Measurements from ENCODE around the gene PASK.

PASK gene

DNA sequence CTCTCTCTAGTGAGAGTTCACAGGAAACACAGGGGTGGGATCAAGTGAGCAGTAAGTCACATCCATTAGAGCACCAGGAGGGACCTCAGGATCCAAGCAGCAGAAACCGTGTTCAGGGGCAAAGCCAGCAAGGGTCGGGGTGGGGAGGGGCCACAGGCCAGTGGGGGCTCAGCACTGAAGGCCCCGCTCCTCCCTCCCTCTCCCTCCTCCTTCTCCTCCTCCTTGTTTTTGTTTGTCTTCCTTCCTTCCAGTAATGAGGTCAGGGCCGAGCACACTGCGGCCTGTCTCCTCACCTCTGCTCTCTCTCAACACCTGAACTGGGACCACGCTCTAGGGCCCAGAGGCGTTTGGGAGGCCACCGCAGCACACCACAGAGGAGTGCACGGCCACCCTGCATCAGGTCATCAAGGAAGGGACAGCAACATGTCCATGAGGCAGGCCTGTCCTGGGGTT, 68.1 kb downstream of the PASK start:
- DNase-seq (ENCODE audit: low read depth): no peak

DNA sequence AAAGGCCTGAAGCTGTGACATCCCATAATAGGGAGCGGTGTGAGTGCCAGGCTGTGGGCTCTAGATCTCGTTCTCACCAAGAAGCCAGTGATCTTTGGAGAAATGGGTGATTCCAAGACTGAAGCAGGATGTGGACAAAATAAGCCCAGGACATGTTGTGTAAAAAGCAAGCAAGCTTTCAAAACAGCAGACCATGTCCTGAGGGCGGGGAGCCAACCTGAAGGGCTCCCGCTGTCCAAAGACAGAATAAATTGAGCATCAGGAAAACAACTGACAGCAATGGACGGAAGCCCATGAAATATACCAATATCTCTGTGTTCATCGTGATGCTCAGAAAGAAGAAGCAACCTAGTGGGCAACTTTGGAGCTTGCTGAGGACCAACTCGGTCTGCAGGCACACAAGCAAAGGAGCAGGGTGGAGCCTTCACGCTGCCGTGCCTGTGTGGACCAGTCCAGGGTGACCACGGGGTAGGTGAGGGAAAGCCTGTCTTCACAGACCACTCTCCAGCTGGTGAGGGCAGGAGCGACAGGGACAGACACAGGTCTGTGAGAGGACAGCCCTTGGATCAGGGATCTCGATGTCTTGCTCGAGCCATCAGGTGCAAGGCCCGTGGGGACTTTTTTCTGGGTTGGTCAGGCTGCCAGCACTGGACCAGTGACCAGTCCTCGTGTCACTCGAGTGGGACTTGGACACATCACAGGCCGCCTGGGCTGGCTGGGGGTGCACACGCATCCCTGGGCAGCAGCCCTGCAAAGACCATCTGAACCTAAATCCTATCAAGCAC, 68.7 kb downstream of the PASK start:
- no peak for DNase-seq (ENCODE audit: low read depth)

DNA sequence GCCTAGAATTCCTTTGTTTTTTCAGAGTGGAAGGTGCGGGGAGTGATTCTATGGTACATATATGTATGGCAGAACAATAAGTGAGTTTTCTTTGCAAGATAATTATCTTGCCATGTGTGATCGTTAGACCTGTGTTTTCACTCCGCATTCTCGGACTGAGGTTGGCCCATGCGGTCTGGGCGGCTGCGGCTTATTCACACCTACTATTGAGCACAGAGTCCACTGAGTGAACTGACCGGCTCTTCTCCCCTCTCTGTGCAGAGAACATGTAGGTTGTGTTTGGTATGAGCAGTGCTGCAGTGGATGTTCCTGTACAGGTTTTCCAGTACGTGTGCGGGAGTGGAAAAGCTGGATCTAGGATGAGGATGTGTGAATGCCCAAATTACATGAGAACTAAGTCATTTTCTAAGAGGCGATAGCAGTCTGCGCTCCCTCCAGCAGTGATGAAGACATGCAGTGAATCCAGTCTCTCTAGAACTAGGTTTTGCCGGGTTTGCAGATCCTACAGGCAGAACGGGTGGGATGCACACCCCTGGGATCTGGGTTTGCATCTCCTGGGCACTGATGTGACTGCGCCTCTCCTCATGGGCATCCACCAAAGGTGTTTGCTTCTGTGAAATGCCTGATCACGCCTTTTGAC, 74.3 kb downstream of the PASK start:
- no peak for DNase-seq (ENCODE audit: low read depth)

DNA sequence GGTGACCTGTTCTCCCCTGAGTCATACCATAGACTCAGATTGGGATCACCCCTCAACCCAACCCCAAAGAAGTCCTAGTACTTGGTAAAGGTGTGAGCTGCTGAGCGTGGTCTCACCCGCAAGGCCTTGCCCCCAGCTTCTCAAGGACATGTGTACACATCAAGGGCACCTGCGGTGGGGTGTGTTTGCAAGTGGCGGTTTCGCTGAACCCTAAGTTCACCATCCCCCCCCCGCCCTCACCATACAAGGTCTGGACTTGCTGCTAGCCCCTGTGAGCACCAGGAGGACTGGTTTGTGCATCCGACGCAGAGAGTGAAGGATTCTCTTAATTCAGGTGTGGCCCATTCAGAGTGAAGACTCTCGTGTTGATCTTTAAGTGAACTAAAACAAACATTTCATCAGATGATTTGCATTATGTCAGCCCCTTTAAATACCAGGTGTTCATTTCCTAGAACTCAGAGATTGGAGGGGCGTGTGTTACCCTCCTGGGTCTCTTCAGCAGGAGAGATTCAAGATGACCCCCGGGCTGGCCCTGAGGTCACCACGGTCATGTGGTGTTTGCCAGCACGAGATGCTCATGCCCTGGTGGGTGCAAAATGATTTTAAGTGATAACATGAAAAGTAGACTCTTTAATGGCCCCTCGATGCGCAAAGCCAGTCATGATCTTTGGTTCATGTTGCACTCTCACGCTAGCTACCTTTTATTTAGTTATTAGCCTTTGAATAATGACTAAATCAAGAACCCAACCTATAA, 75.0 kb downstream of the PASK start:
- no peak for DNase-seq (ENCODE audit: low read depth)

DNA sequence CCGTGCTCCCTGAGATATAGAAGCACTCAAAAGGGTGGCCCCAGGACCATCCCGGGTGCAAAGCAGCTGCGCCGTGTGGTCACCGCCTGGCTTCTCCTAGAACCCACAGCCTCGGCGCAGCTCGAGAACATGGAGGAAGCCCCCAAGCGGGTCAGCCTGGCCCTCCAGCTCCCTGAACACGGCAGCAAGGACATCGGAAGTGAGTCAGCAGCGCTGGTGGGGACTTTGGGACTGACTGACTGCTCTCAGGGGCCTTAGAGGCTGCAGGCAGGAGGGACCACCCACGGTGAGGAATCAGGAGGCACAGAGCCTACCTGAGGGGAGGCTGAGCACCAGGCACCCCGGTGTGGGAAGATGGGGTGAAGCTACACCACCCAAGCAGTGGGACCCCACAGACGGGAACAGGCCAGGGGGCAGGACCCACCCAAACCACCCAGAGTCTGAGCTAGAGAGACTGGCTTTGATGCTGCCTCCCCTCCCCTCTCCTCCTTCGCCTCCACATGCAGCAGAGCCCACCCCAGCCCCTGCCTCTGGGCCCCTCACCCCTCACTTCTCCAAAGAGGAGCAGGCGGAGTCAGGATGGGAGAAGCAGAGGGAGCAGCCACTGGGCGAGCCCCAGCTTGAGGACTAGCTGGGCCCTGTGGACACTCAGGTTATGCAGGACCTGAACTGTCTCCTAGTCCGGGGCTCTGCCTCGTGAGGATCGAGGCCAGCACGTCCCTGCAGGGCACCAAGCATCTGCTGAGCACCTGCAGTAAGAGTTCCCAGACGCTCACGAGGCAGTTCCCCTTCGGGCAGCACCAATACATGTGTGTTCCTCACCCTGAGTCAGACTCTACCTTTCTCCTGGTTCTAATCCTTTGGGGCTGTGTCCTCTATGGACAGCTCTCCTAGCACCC, 75.9 kb downstream of the PASK start:
- DNase-seq (ENCODE audit: low read depth): no peak

DNA sequence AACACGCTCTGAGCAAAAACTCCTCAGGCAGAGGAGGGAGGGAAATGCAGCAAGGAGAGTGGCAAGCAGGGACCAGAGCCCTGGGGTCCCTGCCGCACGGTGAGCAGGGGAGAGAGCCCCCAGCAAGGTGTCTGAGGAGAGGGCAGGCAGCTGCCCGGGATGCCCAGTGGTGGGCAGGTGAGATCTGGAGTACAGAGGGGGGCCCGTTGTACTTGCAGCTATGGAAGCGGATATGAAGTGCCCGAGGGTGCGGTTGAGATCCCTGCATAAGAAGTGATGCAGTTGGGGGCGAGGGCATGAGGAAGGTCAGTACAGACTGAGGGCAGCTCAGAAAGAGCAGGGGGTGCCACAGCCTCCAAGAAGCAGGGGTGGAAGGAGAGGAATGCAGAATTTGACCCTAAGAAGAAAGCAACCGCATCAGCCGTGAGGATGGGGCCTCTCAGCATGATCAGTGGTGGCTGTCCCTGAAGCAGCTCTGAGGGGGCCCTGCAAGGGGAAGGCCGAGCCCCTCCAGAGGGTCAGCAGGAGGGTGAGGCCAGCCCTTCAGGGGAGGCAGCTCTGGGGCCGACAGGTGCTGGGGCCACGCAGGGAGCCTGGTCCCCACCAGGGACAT, 76.6 kb downstream of the PASK start:
- DNase-seq (ENCODE audit: low read depth): no peak

DNA sequence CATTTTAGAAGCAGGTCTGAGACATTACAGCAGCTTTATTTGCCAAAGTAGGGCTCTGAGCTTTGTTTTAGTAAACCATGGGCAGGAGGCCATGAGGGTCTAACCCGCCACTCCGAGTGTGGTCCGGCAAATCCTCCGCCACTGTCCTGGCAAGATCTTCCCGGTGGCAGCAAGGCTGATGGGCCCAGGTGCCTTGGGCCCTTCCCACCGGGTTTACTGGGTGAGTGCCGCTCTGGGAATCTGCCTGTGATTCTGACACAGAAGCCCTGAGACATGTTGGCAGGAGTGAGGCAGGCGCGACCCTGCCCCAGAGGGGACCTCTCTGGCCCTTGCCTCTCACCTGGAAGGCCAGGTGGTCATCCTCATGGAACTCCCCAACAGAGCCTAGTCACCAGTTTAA, 77.1 kb downstream of the PASK start:
- DNase-seq (ENCODE audit: low read depth): no peak

DNA sequence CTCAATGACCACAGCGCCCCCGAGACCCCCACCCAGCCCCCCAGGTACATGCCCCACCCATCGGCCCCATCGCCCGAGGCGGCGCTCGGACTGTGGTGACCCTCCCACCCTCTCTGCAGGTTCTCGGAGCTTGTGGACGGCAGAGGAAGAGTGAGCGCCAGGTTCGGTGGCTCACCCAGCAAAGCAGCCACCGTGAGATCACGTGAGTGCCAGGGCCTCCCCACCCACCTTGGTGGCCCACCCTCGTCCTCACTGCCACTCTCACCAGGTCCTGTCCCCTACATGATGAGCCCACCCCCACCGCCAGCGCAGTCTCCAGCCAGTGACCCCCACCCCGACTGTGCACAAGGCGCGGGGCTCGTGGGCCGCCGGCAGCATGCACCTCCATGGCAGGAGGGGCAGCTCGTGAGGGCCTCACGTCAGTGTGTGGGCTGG, 77.6 kb downstream of the PASK start:
- no peak for DNase-seq (ENCODE audit: low read depth)

DNA sequence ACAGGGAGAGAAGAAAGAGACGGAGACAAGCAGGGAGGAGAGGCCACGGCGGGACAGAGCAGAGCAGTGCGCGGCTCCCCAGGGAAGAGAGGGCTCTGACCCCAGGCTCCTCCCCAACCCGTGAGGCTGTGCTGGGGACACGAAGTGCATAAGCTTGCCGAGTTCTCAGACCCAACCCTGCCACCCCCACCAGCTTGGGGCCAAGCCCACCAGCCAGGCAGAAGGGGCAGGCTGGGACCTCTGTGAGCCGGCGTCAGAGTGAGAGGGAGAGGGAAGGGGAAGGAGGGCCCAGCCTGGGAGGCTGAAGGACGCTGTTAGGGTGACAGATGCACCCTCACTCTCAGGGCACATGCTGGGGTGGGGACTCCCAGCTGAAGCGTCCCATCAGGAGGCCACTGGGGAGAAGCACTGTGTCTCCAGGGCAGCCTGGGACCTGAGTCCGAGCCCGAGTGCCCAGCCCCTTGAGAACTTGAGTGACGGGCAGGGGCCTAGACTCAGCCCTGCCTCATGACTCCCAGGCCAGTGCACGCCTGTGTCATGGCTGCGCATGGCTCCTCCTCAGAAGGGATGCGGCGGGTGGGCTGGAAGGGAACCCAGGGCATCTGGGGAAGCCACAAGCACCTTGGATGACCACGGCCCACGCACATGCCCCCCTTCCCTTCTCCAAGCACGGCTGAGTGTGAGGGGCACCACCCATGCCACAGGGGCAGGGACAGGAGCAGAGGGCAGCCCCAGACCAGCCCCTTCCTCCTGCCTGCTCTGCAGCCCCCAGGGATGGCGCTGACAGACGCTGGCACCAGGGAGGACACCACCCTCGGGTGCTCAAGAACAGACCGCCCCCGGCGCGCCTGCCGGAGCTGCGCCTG, 78.2 kb downstream of the PASK start:
- DNase-seq (ENCODE audit: low read depth): no peak

DNA sequence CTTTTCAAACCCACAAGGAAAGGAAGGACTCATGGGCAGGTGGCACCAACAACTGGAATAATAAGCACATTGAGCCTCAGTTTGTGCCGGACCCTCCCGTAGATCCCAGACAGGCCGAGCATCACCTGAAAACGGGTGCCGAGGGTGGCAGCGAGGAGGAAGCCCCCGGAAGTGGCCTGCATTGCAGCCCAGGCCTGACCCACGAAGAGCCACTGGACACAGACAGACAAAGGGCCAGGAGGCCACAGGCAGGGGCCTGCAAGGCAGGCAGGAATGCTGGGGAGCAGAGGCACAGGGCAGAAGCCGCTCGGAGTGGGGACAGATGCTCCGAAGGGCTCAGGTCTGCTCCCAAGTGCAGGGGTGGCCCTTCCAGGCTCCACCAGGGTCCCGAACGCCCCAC, 78.9 kb downstream of the PASK start:
- DNase-seq (ENCODE audit: low read depth): no peak

DNA sequence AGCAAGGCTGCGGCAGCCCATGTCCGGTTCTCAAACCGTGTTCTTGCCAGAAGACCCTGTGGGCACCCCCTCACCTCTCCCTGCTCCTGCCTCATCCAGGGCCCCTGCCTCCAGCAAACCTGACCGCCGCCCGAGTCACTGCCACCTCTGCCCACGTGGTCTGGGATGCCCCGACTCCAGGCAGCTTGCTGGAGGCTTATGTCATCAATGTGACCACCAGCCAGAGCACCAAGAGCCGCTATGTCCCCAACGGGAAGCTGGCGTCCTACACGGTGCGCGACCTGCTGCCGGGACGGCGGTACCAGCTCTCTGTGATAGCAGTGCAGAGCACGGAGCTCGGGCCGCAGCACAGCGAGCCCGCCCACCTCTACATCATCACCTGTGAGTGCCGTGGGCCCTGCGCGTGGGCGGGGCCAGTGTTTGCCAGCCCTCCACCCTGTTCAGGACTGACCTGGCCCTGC, 79.4 kb downstream of the PASK start:
- DNase-seq (ENCODE audit: low read depth): no peak

DNA sequence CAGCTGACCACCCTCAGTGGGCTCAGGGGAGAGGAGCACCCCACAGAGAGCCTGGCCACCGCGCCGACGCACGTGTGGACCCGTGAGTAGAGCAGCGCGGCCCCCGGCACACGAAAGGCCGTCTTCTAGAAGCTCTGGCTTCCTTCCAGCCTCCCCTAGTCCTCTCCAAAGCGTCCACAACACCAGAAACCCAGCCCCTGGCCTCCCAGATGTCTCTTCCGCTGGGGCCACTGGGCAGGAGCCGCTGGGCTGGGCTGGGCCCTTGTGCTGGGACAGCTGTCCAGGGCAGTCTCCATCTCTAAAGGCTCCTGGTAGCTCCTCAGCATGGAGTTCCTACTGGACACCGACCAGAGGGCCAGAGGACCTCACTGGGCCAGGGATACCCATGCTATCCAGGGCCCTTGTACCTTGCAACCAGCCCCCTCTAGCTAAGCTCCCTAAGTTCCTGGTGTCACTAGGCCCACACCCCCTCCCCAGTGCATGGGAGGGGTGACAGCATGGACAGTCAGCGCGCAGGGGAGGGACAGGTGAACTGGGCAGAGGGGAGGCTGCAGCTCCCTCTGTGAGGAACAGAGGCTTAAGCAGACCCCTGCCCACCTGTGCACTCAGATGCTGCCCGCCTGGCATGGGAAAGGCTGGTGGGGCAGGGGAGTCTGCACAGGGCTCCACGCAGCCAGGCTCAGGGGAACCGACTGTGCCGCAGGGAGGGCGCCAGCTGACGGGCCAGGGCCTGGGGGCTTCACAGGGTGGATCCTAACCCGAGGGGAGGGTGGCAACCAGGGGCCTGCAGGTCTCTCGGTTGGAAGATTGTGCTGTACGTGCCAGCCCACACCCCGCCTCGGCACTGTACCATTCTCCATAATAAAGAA, 80.1 kb downstream of the PASK start:
- no peak for DNase-seq (ENCODE audit: low read depth)

DNA sequence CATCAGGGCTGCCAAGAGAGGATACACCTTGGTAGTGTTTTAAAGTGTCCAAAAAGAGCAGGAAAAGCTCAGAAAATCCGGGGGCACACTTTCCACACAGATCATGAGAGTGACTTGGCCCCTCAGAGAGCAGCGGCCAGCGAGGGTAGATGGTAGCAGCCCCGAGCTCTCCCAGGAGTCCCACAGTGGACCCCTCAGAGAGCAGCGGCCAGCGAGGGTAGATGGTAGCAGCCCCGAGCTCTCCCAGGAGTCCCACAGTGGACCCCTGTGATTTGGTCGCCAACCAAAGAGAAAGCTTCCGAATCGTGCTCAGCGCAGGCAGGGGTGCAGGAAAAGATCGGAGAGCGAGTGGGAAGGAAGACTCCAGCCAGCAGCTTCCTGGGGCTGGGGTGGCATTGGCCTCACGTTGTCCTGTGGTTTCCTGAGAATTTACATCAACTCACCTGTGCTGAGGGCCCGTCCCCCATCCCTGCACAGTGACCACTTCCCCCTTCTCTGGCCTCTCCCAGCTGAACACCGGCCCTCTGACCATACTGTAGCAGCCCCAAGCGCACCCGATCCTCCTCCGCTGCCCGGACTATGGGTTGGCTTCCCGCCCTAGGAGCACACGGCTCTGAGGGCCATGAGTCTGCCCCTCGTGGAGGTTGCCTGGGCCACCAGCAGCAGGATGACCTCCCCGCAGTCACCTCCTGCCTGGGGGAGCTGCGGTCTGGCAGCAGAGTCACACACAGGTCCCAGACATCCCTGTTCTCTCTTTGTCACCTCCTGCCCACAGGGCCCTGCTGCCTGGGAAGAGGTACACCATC, 80.9 kb downstream of the PASK start:
- no peak for DNase-seq (ENCODE audit: low read depth)

DNA sequence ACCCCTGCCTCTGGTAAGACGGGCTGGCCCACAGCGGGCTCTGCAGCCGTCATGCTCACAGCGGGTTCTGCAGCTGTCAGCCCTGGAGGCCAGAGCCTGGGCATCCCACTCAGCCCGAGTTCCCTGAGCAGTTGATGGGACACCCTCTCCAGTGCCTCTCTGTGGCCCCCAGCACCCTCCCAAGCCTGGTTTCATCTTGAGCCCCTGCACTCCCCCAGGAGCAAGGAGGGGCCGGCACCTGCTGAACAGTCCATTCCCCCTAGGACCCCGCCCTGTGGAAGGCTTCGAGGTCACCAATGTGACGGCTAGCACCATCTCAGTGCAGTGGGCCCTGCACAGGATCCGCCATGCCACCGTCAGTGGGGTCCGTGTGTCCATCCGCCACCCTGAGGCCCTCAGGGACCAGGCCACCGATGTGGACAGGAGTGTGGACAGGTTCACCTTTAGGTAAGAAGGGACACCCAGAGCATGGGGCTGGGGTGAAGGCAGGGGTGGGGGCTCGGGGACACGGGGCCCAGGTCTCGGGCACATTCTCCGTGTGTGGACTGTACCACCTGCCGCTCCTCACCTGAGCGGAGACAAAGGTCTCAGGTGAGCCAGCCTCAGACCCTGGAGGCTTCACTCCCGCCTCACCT, 81.7 kb downstream of the PASK start:
- no peak for DNase-seq (ENCODE audit: low read depth)

DNA sequence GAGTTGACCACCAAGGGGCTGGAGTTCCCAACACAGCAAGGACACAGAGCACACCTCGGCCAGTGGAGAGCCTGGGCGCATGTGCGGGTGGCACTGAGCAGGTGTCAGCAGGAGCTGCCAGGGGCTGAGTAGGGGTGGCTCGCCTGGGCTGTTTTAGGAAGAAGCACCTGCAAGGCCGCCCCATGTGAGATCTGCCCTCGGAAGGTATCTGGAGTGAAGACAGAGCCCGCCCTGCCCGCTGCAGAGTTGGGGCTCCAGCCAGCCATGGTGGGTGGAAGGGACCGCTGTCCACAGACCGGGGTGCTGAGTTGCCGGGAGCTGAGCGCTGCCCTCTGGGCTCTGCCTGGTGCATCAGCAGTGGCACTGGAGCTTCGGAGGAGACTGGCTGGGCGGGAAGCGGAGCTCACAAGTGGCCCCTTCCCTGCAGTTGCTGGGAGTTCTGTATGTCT, 82.4 kb downstream of the PASK start:
- DNase-seq (ENCODE audit: low read depth): no peak

DNA sequence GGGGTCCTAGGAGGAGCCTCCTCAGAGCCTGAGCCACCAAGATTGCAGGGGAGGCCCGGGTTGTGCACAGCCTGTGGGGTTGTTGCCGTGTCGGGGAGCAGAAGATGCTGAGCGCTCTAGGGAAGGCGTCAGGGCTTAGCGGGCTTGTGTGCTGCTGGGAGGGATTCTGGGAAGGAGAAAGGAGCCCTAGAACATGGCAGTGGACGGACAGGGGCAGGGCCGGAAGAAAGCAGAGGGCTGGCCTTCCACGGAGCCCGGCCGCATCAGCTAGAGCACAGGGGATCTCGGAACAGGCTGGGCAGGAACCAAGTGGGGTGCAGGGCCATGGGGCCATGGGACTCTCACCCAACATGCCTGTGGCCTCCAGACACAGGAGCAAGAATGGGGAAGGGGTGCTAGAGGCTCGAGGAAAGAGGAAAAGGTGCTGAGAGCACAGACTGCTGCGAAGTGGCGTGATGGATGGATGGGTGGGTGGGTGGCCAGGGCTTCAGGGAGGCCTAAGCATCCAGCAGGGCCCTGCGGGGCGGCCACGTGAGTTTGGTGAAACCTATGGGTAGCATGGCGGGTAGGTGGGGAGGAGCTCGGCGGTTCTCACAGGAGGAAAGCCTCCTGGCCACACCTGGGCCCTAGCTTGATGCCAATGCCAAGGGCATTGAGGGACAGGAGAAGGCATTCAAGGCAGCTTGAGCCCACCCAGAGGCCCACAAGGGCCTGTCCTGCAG, 82.9 kb downstream of the PASK start:
- no peak for DNase-seq (ENCODE audit: low read depth)

DNA sequence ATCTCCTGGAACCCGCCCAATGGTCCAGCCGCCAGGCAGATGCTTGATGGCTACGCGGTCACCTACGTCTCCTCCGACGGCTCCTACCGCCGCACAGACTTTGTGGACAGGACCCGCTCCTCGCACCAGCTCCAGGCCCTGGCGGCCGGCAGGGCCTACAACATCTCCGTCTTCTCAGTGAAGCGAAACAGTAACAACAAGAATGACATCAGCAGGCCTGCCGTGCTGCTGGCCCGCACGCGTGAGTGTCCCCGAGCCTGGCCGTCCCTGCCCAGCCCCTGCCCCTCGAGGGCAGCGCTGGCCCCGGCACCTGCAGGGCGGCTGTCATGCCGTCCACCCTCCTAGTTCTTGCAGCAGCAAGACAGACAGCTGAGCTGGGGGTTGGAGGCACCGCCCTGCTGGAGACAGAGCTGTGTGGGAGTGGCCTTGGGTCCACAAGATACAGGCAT, 83.9 kb downstream of the PASK start:
- no peak for DNase-seq (ENCODE audit: low read depth)
